ENCODE data around the gene FOXP4. TPM values are rescaled to one million over a fixed set of nuclear protein-coding genes. Genes with fewer than 3 reads are reported as not detected.
"Not testable (repeated sequence)": the region's sequence is repeated elsewhere in the genome, so short reads cannot be mapped to it uniquely, and the experiment has no call there.

The FOXP4 gene
- total and polyA plus RNA-seq, 9 donors, result 2.3 to 37.4 (median 15.5) TPM

- no peaks in the 10 kb centered on the region for H3K9me3 ChIP-seq
- H3K4me1 ChIP-seq (ENCODE audit: insufficient read depth), result no peaks in the 10 kb centered on the region
- no peak overlapping the region for H3K27ac ChIP-seq
- H3K27me3 ChIP-seq, result no peaks in the 10 kb centered on the region
- intact Hi-C loops (cut with DNase I), result no loop called here
- H3K4me3 ChIP-seq, result no peak overlapping the region
- DNase-seq, result no peak
- no peaks in the 10 kb centered on the region for H3K36me3 ChIP-seq
- TF ChIP-seq EP300 (IDR thresholded peaks at IDR 0.05) (no peak), CTCF (IDR thresholded peaks at IDR 0.05) (no peak), POLR2A (IDR thresholded peaks at IDR 0.05) (no peak)
- 79 to 91% (median 87%) methylated on average over 9 of the region's 9 CpGs for WGBS, 3 donors
Measured at GRCh38 chr6:41607736-41608135, 61.6 kb downstream of the FOXP4 start.

- Histone ChIP-seq H3K4me1 (ENCODE audit: insufficient read depth) (no peaks in the 10 kb centered on the region), H3K4me3 (no peak overlapping the region), H3K36me3 (no peaks in the 10 kb centered on the region), H3K27ac (no peak overlapping the region), H3K9me3 (no peaks in the 10 kb centered on the region), H3K27me3 (no peaks in the 10 kb centered on the region)
- TF ChIP-seq CTCF (IDR thresholded peaks at IDR 0.05) (no peak), POLR2A (IDR thresholded peaks at IDR 0.05) (no peak), EP300 (IDR thresholded peaks at IDR 0.05) (no peak)
- intact Hi-C loops (cut with DNase I), result no loop called here
- no peak for DNase-seq
- 85 to 89% (median 86%) methylated on average over 11 of the region's 11 CpGs for WGBS, 3 donors
Measured at GRCh38 chr6:41608443-41609151, 62.4 kb downstream of the FOXP4 start.

GRCh38 chr6:41614715-41615114 is 68.5 kb downstream of the FOXP4 start:
- Histone ChIP-seq H3K4me1 (ENCODE audit: insufficient read depth) (no peaks in the 10 kb centered on the region), H3K9me3 (no peaks in the 10 kb centered on the region), H3K36me3 (no peaks in the 10 kb centered on the region), H3K27me3 (no peaks in the 10 kb centered on the region), H3K4me3 (no peak overlapping the region), H3K27ac (no peak overlapping the region)
- WGBS, 3 donors, result 89 to 94% (median 91%) methylated on average over 2 of the region's 2 CpGs
- intact Hi-C loops (cut with DNase I), result no loop called here
- DNase-seq, result no peak
- TF ChIP-seq POLR2A (IDR thresholded peaks at IDR 0.05) (no peak), EP300 (IDR thresholded peaks at IDR 0.05) (no peak), CTCF (IDR thresholded peaks at IDR 0.05) (no peak)

- no peaks in the 10 kb centered on the region for H3K36me3 ChIP-seq
Measured at GRCh38 chr6:41615311-41615710, 69.1 kb downstream of the FOXP4 start.

GRCh38 chr6:41618598-41618997 is 72.4 kb downstream of the FOXP4 start:
- Histone ChIP-seq H3K27ac (no peak overlapping the region), H3K27me3 (no peaks in the 10 kb centered on the region), H3K4me3 (no peak overlapping the region), H3K4me1 (ENCODE audit: insufficient read depth) (no peaks in the 10 kb centered on the region), H3K9me3 (peaks cover 0 to 5% of the 10 kb centered on the region in 2 donors), H3K36me3 (no peaks in the 10 kb centered on the region)
- no peak for TF ChIP-seq POLR2A (IDR thresholded peaks at IDR 0.05)
- TF ChIP-seq CTCF (IDR thresholded peaks at IDR 0.05), result no peak
- no peak for TF ChIP-seq EP300 (IDR thresholded peaks at IDR 0.05)
- no peak for DNase-seq
- WGBS, 3 donors, result 71 to 85% (median 72%) methylated on average over 3 of the region's 3 CpGs
- intact Hi-C loops (cut with DNase I), result no loop called here

More at GRCh38 chr6:41615311-41615710, 69.1 kb downstream of the FOXP4 start:
- WGBS, 3 donors, result 70 to 75% (median 73%) methylated on average over 7 of the region's 7 CpGs
- H3K4me3 ChIP-seq, result no peak overlapping the region
- no peak overlapping the region for H3K27ac ChIP-seq
- H3K27me3 ChIP-seq, result no peaks in the 10 kb centered on the region
- no peaks in the 10 kb centered on the region for H3K4me1 ChIP-seq (ENCODE audit: insufficient read depth)
- intact Hi-C loops (cut with DNase I), result no loop called here
- H3K9me3 ChIP-seq, result no peaks in the 10 kb centered on the region
- no peak for DNase-seq
- no peak for TF ChIP-seq POLR2A (IDR thresholded peaks at IDR 0.05)
- TF ChIP-seq EP300 (IDR thresholded peaks at IDR 0.05), result no peak

- H3K27ac ChIP-seq; H3K27me3 ChIP-seq; H3K9me3 ChIP-seq; DNase-seq; H3K4me3 ChIP-seq; H3K36me3 ChIP-seq; intact Hi-C loops (cut with DNase I); H3K4me1 ChIP-seq (ENCODE audit: insufficient read depth): not testable (repeated sequence)
- 72 to 78% (median 77%) methylated on average over 4 of the region's 4 CpGs for WGBS, 3 donors
Measured at GRCh38 chr6:41619193-41619592, 73.0 kb downstream of the FOXP4 start.
